ENCODE data around the gene IVNS1ABP.

GRCh38 chr1:185365951-185366350 is 48.9 kb upstream of the IVNS1ABP start:
- no peak for TF ChIP-seq GATA2 (IDR thresholded peaks at IDR 0.05; ENCODE audit: low read depth, low read length)
- TF ChIP-seq GATA3 (IDR thresholded peaks at IDR 0.05; ENCODE audit: low read depth, low read length) = no peak
